ENCODE measurements around the gene FAM81B.

DNA sequence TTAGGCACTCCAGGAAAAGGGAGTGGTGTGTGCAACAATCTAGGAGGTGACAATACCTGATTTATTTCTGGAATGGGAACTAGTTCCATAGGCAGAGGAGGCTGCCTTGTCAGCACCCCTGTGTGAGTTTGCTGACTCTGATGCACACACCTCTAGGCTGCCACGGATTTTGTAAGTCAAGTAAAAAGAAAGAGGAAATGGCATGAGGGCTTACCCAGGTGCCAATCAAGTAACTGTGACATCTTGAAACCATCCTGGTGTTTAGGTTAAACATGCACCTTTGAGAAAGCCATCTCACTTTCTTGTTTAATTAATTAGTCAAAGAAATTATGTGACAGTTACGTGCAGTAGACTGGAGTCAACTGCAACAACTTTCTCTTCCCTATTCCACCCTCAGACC, 32.3 kb upstream of the FAM81B start:
- TF ChIP-seq, protein P1, sequence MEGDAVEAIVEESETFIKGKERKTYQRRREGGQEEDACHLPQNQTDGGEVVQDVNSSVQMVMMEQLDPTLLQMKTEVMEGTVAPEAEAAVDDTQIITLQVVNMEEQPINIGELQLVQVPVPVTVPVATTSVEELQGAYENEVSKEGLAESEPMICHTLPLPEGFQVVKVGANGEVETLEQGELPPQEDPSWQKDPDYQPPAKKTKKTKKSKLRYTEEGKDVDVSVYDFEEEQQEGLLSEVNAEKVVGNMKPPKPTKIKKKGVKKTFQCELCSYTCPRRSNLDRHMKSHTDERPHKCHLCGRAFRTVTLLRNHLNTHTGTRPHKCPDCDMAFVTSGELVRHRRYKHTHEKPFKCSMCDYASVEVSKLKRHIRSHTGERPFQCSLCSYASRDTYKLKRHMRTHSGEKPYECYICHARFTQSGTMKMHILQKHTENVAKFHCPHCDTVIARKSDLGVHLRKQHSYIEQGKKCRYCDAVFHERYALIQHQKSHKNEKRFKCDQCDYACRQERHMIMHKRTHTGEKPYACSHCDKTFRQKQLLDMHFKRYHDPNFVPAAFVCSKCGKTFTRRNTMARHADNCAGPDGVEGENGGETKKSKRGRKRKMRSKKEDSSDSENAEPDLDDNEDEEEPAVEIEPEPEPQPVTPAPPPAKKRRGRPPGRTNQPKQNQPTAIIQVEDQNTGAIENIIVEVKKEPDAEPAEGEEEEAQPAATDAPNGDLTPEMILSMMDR (IDR thresholded peaks at IDR 0.05), result no peak
- TF ChIP-seq EP300 (IDR thresholded peaks at IDR 0.05), result no peak
- TF ChIP-seq, protein P2, sequence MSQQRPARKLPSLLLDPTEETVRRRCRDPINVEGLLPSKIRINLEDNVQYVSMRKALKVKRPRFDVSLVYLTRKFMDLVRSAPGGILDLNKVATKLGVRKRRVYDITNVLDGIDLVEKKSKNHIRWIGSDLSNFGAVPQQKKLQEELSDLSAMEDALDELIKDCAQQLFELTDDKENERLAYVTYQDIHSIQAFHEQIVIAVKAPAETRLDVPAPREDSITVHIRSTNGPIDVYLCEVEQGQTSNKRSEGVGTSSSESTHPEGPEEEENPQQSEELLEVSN (IDR thresholded peaks at IDR 0.05; ENCODE audit: borderline replicate concordance, low read depth), result no peak
- no peak for TF ChIP-seq RAD21 (conservative IDR thresholded peaks at IDR 0.05 in 1 of 2, IDR thresholded peaks at IDR 0.05 in 1 of 2)
- TF ChIP-seq, protein P3, sequence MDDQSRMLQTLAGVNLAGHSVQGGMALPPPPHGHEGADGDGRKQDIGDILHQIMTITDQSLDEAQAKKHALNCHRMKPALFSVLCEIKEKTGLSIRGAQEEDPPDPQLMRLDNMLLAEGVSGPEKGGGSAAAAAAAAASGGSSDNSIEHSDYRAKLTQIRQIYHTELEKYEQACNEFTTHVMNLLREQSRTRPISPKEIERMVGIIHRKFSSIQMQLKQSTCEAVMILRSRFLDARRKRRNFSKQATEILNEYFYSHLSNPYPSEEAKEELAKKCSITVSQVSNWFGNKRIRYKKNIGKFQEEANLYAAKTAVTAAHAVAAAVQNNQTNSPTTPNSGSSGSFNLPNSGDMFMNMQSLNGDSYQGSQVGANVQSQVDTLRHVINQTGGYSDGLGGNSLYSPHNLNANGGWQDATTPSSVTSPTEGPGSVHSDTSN (IDR thresholded peaks at IDR 0.05), result no peak
- no peak for TF ChIP-seq POLR2A (IDR thresholded peaks at IDR 0.05; ENCODE audit: low read length)
- TF ChIP-seq PHF8 (IDR thresholded peaks at IDR 0.05; ENCODE audit: borderline replicate concordance, low read depth), result no peak
- TF ChIP-seq SREBF2 (IDR thresholded peaks at IDR 0.05), result no peak
- TF ChIP-seq RCOR1 (IDR thresholded peaks at IDR 0.05; ENCODE audit: low read depth, low read length), result no peak
- TF ChIP-seq HDAC2 (IDR thresholded peaks at IDR 0.05), result no peak
